ENCODE measurements around the gene FER1L5. TPM values are rescaled to one million over a fixed set of nuclear protein-coding genes. Genes with fewer than 3 reads are reported as not detected.
"Not testable (repeated sequence)": the region's sequence is repeated elsewhere in the genome, so short reads cannot be mapped to it uniquely, and the experiment has no call there.

FER1L5 gene
- total RNA-seq, 1 donor from 2014 or later = 0.51 TPM

DNA sequence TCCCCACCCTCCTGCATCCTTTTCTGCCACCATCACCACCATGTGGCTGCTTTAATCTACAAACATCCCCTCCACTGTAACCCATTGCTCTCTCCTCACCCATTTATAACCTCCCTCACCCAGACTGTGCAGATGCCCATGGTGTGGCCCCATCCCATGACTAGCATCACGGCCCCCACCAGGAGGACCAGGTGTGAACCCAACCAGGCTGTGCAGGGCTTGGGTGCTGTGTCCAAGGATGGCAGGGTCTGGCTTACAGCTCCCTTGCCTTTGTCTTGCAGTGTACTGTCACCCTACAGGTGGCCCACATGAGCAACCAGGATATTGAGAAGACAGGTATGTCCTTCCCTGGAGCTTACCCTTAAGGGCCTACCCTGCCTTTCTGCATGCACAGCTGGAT lies 6.8 kb downstream of the FER1L5 start:
- no peaks in the 10 kb centered on the region for H3K4me1 Mint-ChIP-seq (ENCODE audit: low read depth, unreplicated experiment)
- peaks cover 6% of the 10 kb centered on the region for H3K27me3 Mint-ChIP-seq (ENCODE audit: unreplicated experiment)
- no peak overlapping the region for H3K27ac Mint-ChIP-seq (ENCODE audit: unreplicated experiment)
- no peak for DNase-seq
- peaks cover under 1% of the 10 kb centered on the region for H3K9me3 Mint-ChIP-seq (ENCODE audit: unreplicated experiment)
- H3K4me3 Mint-ChIP-seq (ENCODE audit: unreplicated experiment) = no peak overlapping the region
- no peaks in the 10 kb centered on the region for H3K36me3 Mint-ChIP-seq (ENCODE audit: unreplicated experiment)
- TF ChIP-seq, protein P1, sequence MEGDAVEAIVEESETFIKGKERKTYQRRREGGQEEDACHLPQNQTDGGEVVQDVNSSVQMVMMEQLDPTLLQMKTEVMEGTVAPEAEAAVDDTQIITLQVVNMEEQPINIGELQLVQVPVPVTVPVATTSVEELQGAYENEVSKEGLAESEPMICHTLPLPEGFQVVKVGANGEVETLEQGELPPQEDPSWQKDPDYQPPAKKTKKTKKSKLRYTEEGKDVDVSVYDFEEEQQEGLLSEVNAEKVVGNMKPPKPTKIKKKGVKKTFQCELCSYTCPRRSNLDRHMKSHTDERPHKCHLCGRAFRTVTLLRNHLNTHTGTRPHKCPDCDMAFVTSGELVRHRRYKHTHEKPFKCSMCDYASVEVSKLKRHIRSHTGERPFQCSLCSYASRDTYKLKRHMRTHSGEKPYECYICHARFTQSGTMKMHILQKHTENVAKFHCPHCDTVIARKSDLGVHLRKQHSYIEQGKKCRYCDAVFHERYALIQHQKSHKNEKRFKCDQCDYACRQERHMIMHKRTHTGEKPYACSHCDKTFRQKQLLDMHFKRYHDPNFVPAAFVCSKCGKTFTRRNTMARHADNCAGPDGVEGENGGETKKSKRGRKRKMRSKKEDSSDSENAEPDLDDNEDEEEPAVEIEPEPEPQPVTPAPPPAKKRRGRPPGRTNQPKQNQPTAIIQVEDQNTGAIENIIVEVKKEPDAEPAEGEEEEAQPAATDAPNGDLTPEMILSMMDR (IDR thresholded peaks at IDR 0.05; ENCODE audit: partially characterized antibody, unreplicated experiment) = no peak

DNA sequence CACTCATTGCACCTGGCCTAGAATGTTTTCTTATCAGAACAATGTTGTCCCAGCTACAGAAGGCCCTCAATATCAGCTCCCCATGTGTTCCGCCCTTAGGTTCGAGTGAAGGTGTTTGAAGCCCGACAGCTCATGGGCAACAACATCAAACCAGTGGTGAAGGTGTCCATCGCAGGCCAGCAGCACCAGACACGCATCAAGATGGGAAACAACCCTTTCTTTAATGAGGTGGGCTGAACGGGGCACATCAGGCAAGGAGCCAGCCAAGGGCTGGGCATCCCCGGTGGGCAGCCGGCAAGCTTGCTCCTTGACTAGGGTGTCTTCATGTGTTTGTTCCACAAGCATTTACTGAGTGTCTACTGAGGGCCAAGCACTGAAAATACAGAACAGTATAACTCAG lies 9.2 kb downstream of the FER1L5 start:
- H3K9me3 Mint-ChIP-seq (ENCODE audit: unreplicated experiment) = no peaks in the 10 kb centered on the region
- H3K27ac Mint-ChIP-seq (ENCODE audit: unreplicated experiment) = no peak overlapping the region
- peaks cover 1% of the 10 kb centered on the region for H3K27me3 Mint-ChIP-seq (ENCODE audit: unreplicated experiment)
- TF ChIP-seq, protein P1 (IDR thresholded peaks at IDR 0.05; ENCODE audit: partially characterized antibody, unreplicated experiment) = no peak
- H3K4me3 Mint-ChIP-seq (ENCODE audit: unreplicated experiment) = no peak overlapping the region
- H3K4me1 Mint-ChIP-seq (ENCODE audit: low read depth, unreplicated experiment) = no peaks in the 10 kb centered on the region
- no peak for DNase-seq
- no peaks in the 10 kb centered on the region for H3K36me3 Mint-ChIP-seq (ENCODE audit: unreplicated experiment)

DNA sequence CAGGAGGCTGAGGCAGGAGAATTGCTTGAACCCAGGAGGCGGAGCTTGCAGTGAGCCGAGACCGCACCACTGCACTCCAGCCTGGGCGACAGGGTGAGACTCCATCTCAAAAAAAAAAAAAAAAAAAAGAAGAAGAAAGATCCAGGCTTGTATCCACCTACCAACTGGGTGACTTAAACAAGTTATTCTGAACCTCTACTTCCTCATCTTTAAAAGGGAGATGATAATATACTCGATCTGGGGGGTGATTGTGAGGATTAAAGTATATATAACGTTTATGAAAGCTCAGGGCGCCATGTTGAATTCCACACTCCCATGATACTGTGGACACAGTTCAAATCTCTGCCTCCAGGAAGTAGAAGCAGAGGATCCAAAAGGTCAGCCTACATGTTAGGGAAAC lies 12.2 kb downstream of the FER1L5 start:
- H3K36me3 Mint-ChIP-seq (ENCODE audit: unreplicated experiment); DNase-seq; H3K4me3 Mint-ChIP-seq (ENCODE audit: unreplicated experiment); H3K4me1 Mint-ChIP-seq (ENCODE audit: low read depth, unreplicated experiment); H3K9me3 Mint-ChIP-seq (ENCODE audit: unreplicated experiment); H3K27ac Mint-ChIP-seq (ENCODE audit: unreplicated experiment); H3K27me3 Mint-ChIP-seq (ENCODE audit: unreplicated experiment): not testable (repeated sequence)

DNA sequence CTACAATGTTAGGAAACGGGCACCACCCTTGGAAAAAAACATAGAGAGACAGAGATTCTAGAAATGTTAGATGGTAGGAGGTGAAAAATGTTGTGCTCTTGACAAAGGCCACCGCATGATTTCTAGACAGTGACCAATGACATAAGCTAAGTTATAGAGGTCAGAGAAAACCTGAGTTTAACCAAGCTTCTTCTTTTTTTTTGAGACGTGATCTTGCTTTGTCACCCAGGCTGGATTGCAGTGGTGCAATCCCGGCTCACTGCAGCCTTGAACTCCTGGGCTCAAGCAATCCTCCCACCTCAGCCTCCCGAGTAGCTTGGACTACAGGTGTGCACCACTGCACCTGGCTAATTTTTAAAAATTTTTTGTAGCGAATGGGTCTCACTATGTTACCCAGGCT lies 13.0 kb downstream of the FER1L5 start:
- Mint-ChIP-seq H3K36me3 (ENCODE audit: unreplicated experiment) (no peaks in the 10 kb centered on the region), H3K4me1 (ENCODE audit: low read depth, unreplicated experiment) (no peaks in the 10 kb centered on the region), H3K27ac (ENCODE audit: unreplicated experiment) (no peak overlapping the region), H3K4me3 (ENCODE audit: unreplicated experiment) (no peak overlapping the region), H3K27me3 (ENCODE audit: unreplicated experiment) (no peaks in the 10 kb centered on the region), H3K9me3 (ENCODE audit: unreplicated experiment) (no peaks in the 10 kb centered on the region)
- TF ChIP-seq, protein P1 (IDR thresholded peaks at IDR 0.05; ENCODE audit: partially characterized antibody, unreplicated experiment) = no peak
- DNase-seq = no peak

DNA sequence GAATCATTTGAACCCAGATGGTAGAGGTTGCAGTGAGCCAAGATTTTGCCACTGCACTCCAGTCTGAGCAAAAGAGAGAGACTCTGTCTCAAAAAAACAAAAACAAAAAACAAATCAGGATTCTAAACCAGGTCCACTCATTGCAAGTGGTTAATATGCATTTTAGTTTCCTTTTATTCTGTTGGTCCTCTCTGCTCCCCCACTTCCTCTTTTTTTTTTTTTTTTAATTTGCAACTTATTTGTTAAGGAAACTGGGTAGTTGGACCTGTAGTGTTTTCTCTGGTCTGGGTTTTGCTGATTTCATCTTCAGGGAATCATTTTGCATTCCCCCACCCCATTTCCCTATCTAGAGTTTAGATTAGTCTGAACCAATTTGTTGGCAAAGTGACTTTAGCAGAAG lies 14.0 kb downstream of the FER1L5 start:
- H3K4me1 Mint-ChIP-seq (ENCODE audit: low read depth, unreplicated experiment) = no peaks in the 10 kb centered on the region
- H3K27ac Mint-ChIP-seq (ENCODE audit: unreplicated experiment) = no peak overlapping the region
- H3K4me3 Mint-ChIP-seq (ENCODE audit: unreplicated experiment) = no peak overlapping the region
- TF ChIP-seq, protein P1 (IDR thresholded peaks at IDR 0.05; ENCODE audit: partially characterized antibody, unreplicated experiment) = no peak
- H3K9me3 Mint-ChIP-seq (ENCODE audit: unreplicated experiment) = no peaks in the 10 kb centered on the region
- no peaks in the 10 kb centered on the region for H3K36me3 Mint-ChIP-seq (ENCODE audit: unreplicated experiment)
- no peaks in the 10 kb centered on the region for H3K27me3 Mint-ChIP-seq (ENCODE audit: unreplicated experiment)
- no peak for DNase-seq

DNA sequence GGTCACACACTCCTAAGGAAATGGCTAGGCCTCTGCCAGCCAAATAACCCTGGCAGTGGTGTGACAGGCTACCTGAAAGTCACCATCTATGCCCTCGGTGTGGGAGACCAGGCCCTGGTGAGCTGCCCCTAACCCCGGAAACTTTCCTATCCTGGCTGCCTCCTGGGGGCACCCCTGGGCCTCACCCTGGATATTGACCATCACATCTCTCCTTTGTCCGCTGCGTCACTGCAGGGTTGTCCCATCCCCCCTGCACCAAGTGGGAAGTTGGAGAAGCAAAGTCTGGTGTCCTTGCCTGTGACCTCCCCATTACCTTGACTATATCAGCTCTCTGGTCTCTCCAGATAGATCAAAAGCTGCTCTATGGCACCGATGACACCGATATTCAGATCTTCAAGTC lies 18.8 kb downstream of the FER1L5 start:
- Mint-ChIP-seq H3K9me3 (ENCODE audit: unreplicated experiment) (no peaks in the 10 kb centered on the region), H3K4me1 (ENCODE audit: low read depth, unreplicated experiment) (no peaks in the 10 kb centered on the region), H3K4me3 (ENCODE audit: unreplicated experiment) (no peak overlapping the region), H3K36me3 (ENCODE audit: unreplicated experiment) (peaks cover 3% of the 10 kb centered on the region), H3K27ac (ENCODE audit: unreplicated experiment) (no peak overlapping the region), H3K27me3 (ENCODE audit: unreplicated experiment) (peaks cover 3% of the 10 kb centered on the region)
- TF ChIP-seq, protein P1 (IDR thresholded peaks at IDR 0.05; ENCODE audit: partially characterized antibody, unreplicated experiment) = no peak
- DNase-seq = no peak

Data from glutamatergic neuron (in vitro differentiated cells).